H1 (cell line): ENCODE measurements around the gene CCDC174. TPM values are rescaled to one million over a fixed set of nuclear protein-coding genes. Genes with fewer than 3 reads are reported as not detected.

ENCODE experiments used
- CTCF ChIA-PET: fragments of 300-600 bp; sonication (Branson Sonifier 250); formaldehyde crosslinking; loops from one replicate; lab custom pipeline; 2021; ENCODE audit not compliant: partially characterized antibody; lab: Charles Lee
- POLR2A ChIA-PET: fragments of 300-600 bp; sonication (Branson Sonifier 250); formaldehyde crosslinking; loops from one replicate; lab custom pipeline; 2021; ENCODE audit warnings: inconsistent platforms; ENCODE audit not compliant: partially characterized antibody; lab: Charles Lee
- DNase-seq, 2 experiments: peaks; one replicate each; pipeline versions ENCODE4 v3.0.0 to v3.0.0-alpha.2; 2010 to 2022; ENCODE audit warnings: low spot score in 2 of 2, low read depth in 1 of 2, mixed read lengths in 1 of 2
- FAIRE-seq: peaks from 2 replicates; lab custom pipeline; 2011; peaks lifted over from hg19 to GRCh38; lab: Jason Lieb, UNC
- H2AFZ ChIP-seq: 2 replicates; pipeline ENCODE4 v1.8.1; 2012; ENCODE audit warnings: low read length, inconsistent platforms
- H2AK5ac ChIP-seq: 2 replicates; pipeline ENCODE4 v1.6.1; 2013; ENCODE audit warnings: low read depth, low read length
- H2BK120ac ChIP-seq: replicated peaks from 2 replicates; pipeline ENCODE3; 2013; ENCODE audit warnings: low read depth, low read length, inconsistent platforms
- H2BK12ac ChIP-seq: 2 replicates; pipeline ENCODE4 v1.6.1; 2013; ENCODE audit warnings: low read depth, low read length
- H2BK15ac ChIP-seq: 2 replicates; pipeline ENCODE4 v1.6.1; 2013; ENCODE audit warnings: low read length
- H2BK20ac ChIP-seq: 2 replicates; pipeline ENCODE4 v1.6.1; 2013; ENCODE audit warnings: low read length
- H2BK5ac ChIP-seq: 2 replicates; pipeline ENCODE4 v1.6.1; 2013; ENCODE audit warnings: low read depth, low read length
- H3K14ac ChIP-seq: 2 replicates; pipeline ENCODE4 v1.6.1; 2013; ENCODE audit warnings: inconsistent platforms; ENCODE audit not compliant: insufficient read length
- H3K18ac ChIP-seq: 2 replicates; pipeline ENCODE4 v1.6.1; 2013; ENCODE audit warnings: low read length; ENCODE audit errors: extremely low read depth
- H3K23ac ChIP-seq: 2 replicates; pipeline ENCODE4 v1.6.1; 2013; ENCODE audit warnings: inconsistent platforms; ENCODE audit not compliant: insufficient read length
- H3K23me2 ChIP-seq: 2 replicates; pipeline ENCODE4 v1.6.1; 2013; ENCODE audit warnings: low read depth, low read length
- H3K27ac ChIP-seq: 2 replicates; pipeline ENCODE4 v1.6.1; 2011; ENCODE audit warnings: low read depth, low read length, inconsistent platforms
- H3K27me3 ChIP-seq, 4 experiments: replicated peaks in 1 of 4; 1 replicate in 1 of 4; 2 replicates in 3 of 4; pipeline versions ENCODE4 v1.6.1 to v1.8.1; 2011 to 2013; ENCODE audit warnings: low read length in 3 of 4, mild to moderate bottlenecking in 3 of 4, inconsistent platforms in 2 of 4, mixed read lengths in 2 of 4, moderate library complexity in 1 of 4; ENCODE audit not compliant: control insufficient read depth in 3 of 4, insufficient read depth in 3 of 4; ENCODE audit errors: extremely low read depth in 1 of 4
- H3K36me3 ChIP-seq, 4 experiments: 2 replicates each; pipeline versions ENCODE4 v1.6.1 to v1.8.1; 2011 to 2013; ENCODE audit warnings: mild to moderate bottlenecking in 4 of 4, low read length in 3 of 4, moderate library complexity in 2 of 4, control low read depth in 1 of 4, inconsistent platforms in 1 of 4; ENCODE audit not compliant: insufficient read depth in 4 of 4, control insufficient read depth in 2 of 4
- H3K4ac ChIP-seq: replicated peaks from 2 replicates; pipeline ENCODE3; 2013; ENCODE audit warnings: low read length, low read depth, mixed read lengths, inconsistent platforms; ENCODE audit not compliant: insufficient read length
- H3K4me1 ChIP-seq, 4 experiments: replicated peaks in 1 of 4; 1 replicate in 1 of 4; 2 replicates in 3 of 4; pipeline versions ENCODE4 v1.6.1 to v1.8.1; 2011 to 2013; ENCODE audit warnings: low read length in 3 of 4, inconsistent platforms in 2 of 4, mixed read lengths in 1 of 4; ENCODE audit not compliant: insufficient read depth in 4 of 4, control insufficient read depth in 3 of 4
- H3K4me2 ChIP-seq, 2 experiments: 2 replicates each; pipeline versions ENCODE4 v1.6.1 to v1.8.1; 2011 to 2013; ENCODE audit warnings: low read depth in 2 of 2, low read length in 2 of 2, control low read depth in 1 of 2, inconsistent platforms in 1 of 2, mild to moderate bottlenecking in 1 of 2; ENCODE audit not compliant: insufficient read depth in 1 of 2
- H3K4me3 ChIP-seq, 4 experiments: fragments of 200-600, 300-600 bp in 1 of 4; sonication (generic), shearing (Covaris generic), sonication (Bioruptor Twin) in 1 of 4; 2 replicates each; pipeline versions ENCODE4 v1.5.1 to v1.8.1; 2011 to 2016; ENCODE audit warnings: low read length in 4 of 4, low read depth in 3 of 4, control low read depth in 2 of 4, inconsistent platforms in 2 of 4, mild to moderate bottlenecking in 2 of 4, mixed read lengths in 1 of 4, moderate library complexity in 1 of 4; ENCODE audit not compliant: insufficient read depth in 2 of 4; ENCODE audit errors: extremely low read depth in 1 of 4
- H3K56ac ChIP-seq: replicated peaks from 2 replicates; pipeline ENCODE3; 2013; ENCODE audit warnings: low read depth, mild to moderate bottlenecking, mixed read lengths, low read length, inconsistent platforms; ENCODE audit not compliant: insufficient read length
- H3K79me1 ChIP-seq: 2 replicates; pipeline ENCODE4 v1.6.1; 2013; ENCODE audit warnings: low read depth, low read length, control low read depth
- H3K79me2 ChIP-seq, 2 experiments: 2 replicates each; pipeline versions ENCODE4 v1.6.1 to v1.8.1; 2012 to 2013; ENCODE audit warnings: low read length in 2 of 2, mild to moderate bottlenecking in 2 of 2, inconsistent platforms in 1 of 2; ENCODE audit not compliant: insufficient read depth in 2 of 2, control insufficient read depth in 1 of 2
- H3K9ac ChIP-seq, 4 experiments: replicated peaks in 1 of 4; 1 replicate in 1 of 4; 2 replicates in 3 of 4; pipeline versions ENCODE4 v1.6.1 to v1.8.1; 2011 to 2013; ENCODE audit warnings: low read depth in 3 of 4, low read length in 3 of 4, control low read depth in 2 of 4, mild to moderate bottlenecking in 2 of 4, moderate library complexity in 2 of 4, inconsistent platforms in 1 of 4; ENCODE audit errors: extremely low read depth in 1 of 4
- H3K9me3 ChIP-seq, 2 experiments: 2 replicates each; pipeline versions ENCODE4 v1.6.1 to v1.8.1; 2012 to 2013; ENCODE audit warnings: mild to moderate bottlenecking in 2 of 2, moderate library complexity in 2 of 2, control low read depth in 1 of 2, inconsistent platforms in 1 of 2, low read depth in 1 of 2, low read length in 1 of 2, mixed read lengths in 1 of 2; ENCODE audit not compliant: insufficient read depth in 2 of 2
- H4K20me1 ChIP-seq, 2 experiments: replicated peaks in 1 of 2; 2 replicates each; pipeline versions ENCODE3 to v1.8.1; 2011 to 2013; ENCODE audit warnings: inconsistent platforms in 2 of 2, low read length in 2 of 2, mild to moderate bottlenecking in 1 of 2; ENCODE audit not compliant: insufficient read depth in 2 of 2, control insufficient read depth in 1 of 2
- H4K5ac ChIP-seq: 2 replicates; pipeline ENCODE4 v1.6.1; 2013; ENCODE audit warnings: low read length, low read depth, mixed read lengths, inconsistent platforms; ENCODE audit not compliant: insufficient read length
- H4K8ac ChIP-seq: 2 replicates; pipeline ENCODE4 v1.8.0; 2013; ENCODE audit warnings: mild to moderate bottlenecking, moderate library complexity, low read length, inconsistent platforms; ENCODE audit not compliant: insufficient read depth; ENCODE audit errors: extremely low read depth
- H4K91ac ChIP-seq: replicated peaks from 2 replicates; pipeline ENCODE3; 2013; ENCODE audit warnings: low read length, mixed read lengths, inconsistent platforms; ENCODE audit not compliant: insufficient read length
- BACH1 ChIP-seq: IDR thresholded peaks from 2 replicates; pipeline ENCODE4 v1.6.1; 2012; ENCODE audit warnings: low read length, improper control_type of control experiment
- BRCA1 ChIP-seq: IDR thresholded peaks from 2 replicates; pipeline ENCODE4 v1.6.1; 2012; ENCODE audit warnings: low read depth, low read length, improper control_type of control experiment
- CREB1 ChIP-seq: IDR thresholded peaks from 2 replicates; pipeline ENCODE4 v1.6.1; 2012; ENCODE audit warnings: inconsistent platforms
- NRF1 ChIP-seq: IDR thresholded peaks from 2 replicates; pipeline ENCODE4 v1.6.1; 2011; ENCODE audit warnings: mild to moderate bottlenecking, low read depth, low read length, improper control_type of control experiment
- SIN3A ChIP-seq, 2 experiments: IDR thresholded peaks in 1 of 2; conservative IDR thresholded peaks in 1 of 2; 2 replicates each; pipeline ENCODE4 v1.6.1; 2011 to 2012; ENCODE audit warnings: low read length in 2 of 2, improper control_type of control experiment in 1 of 2, low read depth in 1 of 2, mild to moderate bottlenecking in 1 of 2
- WGBS, 2 experiments: shearing (Covaris generic) in 1 of 2; methylation state at CpG; one replicate each; pipeline versions ENCODE4 v1.1.6 to v1.1.7; 2013 to 2015; ENCODE audit warnings: low lambda C conversion rate in 2 of 2, mixed read lengths in 2 of 2, inconsistent platforms in 1 of 2, low coverage in 1 of 2, missing lambda C conversion rate in 1 of 2; ENCODE audit not compliant: insufficient replicate concordance in 2 of 2, insufficient coverage in 1 of 2, insufficient read length in 1 of 2; ENCODE audit errors: extremely low coverage in 1 of 2, missing lambda C conversion rate in 1 of 2; 5-methylcytosine and 5-hydroxymethylcytosine counted together
- polyA plus RNA-seq, 7 experiments: library from polyadenylated mRNA; depleted of rRNA in 3 of 7; stranded (reverse) in 5 of 7; unstranded in 2 of 7; fragments of >200 nt in 5 of 7; fragments of 200-250 nt in 2 of 7; gene quantifications; 1 replicate in 5 of 7; 2 replicates in 1 of 7; 4 replicates in 1 of 7; pipeline versions ENCODE4 v1.2.1 to v1.2.3, GENCODE V29; 2011 to 2013; ENCODE audit warnings: missing spikeins in 2 of 7, mixed read lengths in 2 of 7
- total RNA-seq: library from RNA; stranded (reverse); fragmentation: NEBNext Ultra II Directional; extraction: Animal tissue kit (Norgen Biotek cat#: 25700); gene quantifications from 2 replicates; pipeline ENCODE4 v1.2.1, GENCODE V29; 2021

Gene CCDC174
- total and polyA plus RNA-seq, 2 of the 8 experiments (the other 6 are each of a cell fraction or from before 2014, with no cell fraction given) = 3.5 to 11.9 TPM

GRCh38 chr3:14646131-14646573 is 5.4 kb upstream of the CCDC174 start:
- no peak overlapping the region for H2BK5ac ChIP-seq
- no peaks in the 10 kb centered on the region for H3K9me3 ChIP-seq
- ChIA-PET CTCF (interaction anchor here (1.4 kb wide), 1 partner anchor 10 kb away, joined by 6 read pairs; no protein-coding TSS in a partner anchor), POLR2A (no interaction called here)
- no peak overlapping the region for H3K56ac ChIP-seq
- TF ChIP-seq CREB1 (no peak), SIN3A (conservative IDR thresholded peaks at IDR 0.05 in 1 of 2, IDR thresholded peaks at IDR 0.05 in 1 of 2; ENCODE audit: low read depth in 1 of 2, low read length in 2 of 2) (no peak), BRCA1 (no peak), NRF1 (no peak), BACH1 (no peak)
- H3K4me1 ChIP-seq = no peaks in the 10 kb centered on the region
- H3K36me3 ChIP-seq = no peaks in the 10 kb centered on the region
- no peak overlapping the region for H2AK5ac ChIP-seq
- no peak overlapping the region for H3K9ac ChIP-seq
- H4K91ac ChIP-seq = no peak overlapping the region
- no peak overlapping the region for H3K27ac ChIP-seq
- DNase-seq (no peak), FAIRE-seq (no peak)
- WGBS, 2 experiments = 76% methylated on average over 6 of the region's 6 CpGs; no CpG with 5 or more reads in 1 of the 2 experiments
- H3K79me2 ChIP-seq = no peaks in the 10 kb centered on the region
- H4K20me1 ChIP-seq = no peaks in the 10 kb centered on the region
- no peak overlapping the region for H3K23ac ChIP-seq
- H4K8ac ChIP-seq = no peak overlapping the region
- no peak overlapping the region for H2BK20ac ChIP-seq
- H3K4ac ChIP-seq = no peak overlapping the region
- H3K27me3 ChIP-seq = no peaks in the 10 kb centered on the region; a peak in 1 of 7 replicates
- no peak overlapping the region for H2BK15ac ChIP-seq
- no peak overlapping the region for H3K4me3 ChIP-seq
- no peak overlapping the region for H3K4me2 ChIP-seq
- H2AFZ ChIP-seq = no peak overlapping the region
- no peak overlapping the region for H4K5ac ChIP-seq
- H3K14ac ChIP-seq = no peak overlapping the region
- H3K18ac ChIP-seq = no peak overlapping the region
- no peaks in the 10 kb centered on the region for H3K23me2 ChIP-seq
- H3K79me1 ChIP-seq = no peaks in the 10 kb centered on the region
- no peak overlapping the region for H2BK120ac ChIP-seq
- H2BK12ac ChIP-seq = no peak overlapping the region
